Measurements from ENCODE around the gene ZNF428.

GRCh38 chr19:43575955-43576878 lies 43.2 kb downstream of the ZNF428 start:
- TF ChIP-seq FOS (IDR thresholded peaks at IDR 0.05; ENCODE audit: low read depth, low read length) = no peak
- TF ChIP-seq CTCF (conservative IDR thresholded peaks at IDR 0.05; ENCODE audit: low read depth, low read length) = no peak
- TF ChIP-seq POLR2A (IDR thresholded peaks at IDR 0.05; ENCODE audit: low read depth, low read length) = no peak
- TF ChIP-seq RAD21 (IDR thresholded peaks at IDR 0.05; ENCODE audit: low read length) = no peak
- TF ChIP-seq CEBPB (IDR thresholded peaks at IDR 0.05; ENCODE audit: low read depth, low read length) = no peak
- TF ChIP-seq RFX5 (IDR thresholded peaks at IDR 0.05; ENCODE audit: low read depth, low read length) = no peak
- TF ChIP-seq MAFK (IDR thresholded peaks at IDR 0.05; ENCODE audit: low read depth, low read length) = no peak
- no peak for TF ChIP-seq RCOR1 (IDR thresholded peaks at IDR 0.05; ENCODE audit: insufficient replicate concordance, low read length)
- TF ChIP-seq BHLHE40 (IDR thresholded peaks at IDR 0.05; ENCODE audit: low read depth, low read length) = no peak

Measured in IMR-90 (cell line).